K562 (cell line): ENCODE results near the gene RPTOR. TPM values are rescaled to one million over a fixed set of nuclear protein-coding genes. Genes with fewer than 3 reads are reported as not detected.

ENCODE experiments used
- ATAC-seq: fragments of 200-7000 bp; cut with Tn5 transposase; 3 replicates; pipeline ENCODE4 v1.9.1; 2020; ENCODE audit warnings: moderate library complexity
- BruUV-seq: library from RNA; stranded (reverse); fragments of 400-500 nt; replicated peaks from 2 replicates; lab custom pipeline; 2021; lab: Mats Ljungman, UMichigan
- CTCF ChIA-PET: fragments of 300-600 bp; formaldehyde crosslinking; extraction: SDS; loops from one replicate; lab custom pipeline; 2021; ENCODE audit warnings: low intra/inter-chr PET ratio; lab: Yijun Ruan, JAX
- POLR2A ChIA-PET: fragments of 300-600, 350-650 bp; sonication (Branson Sonifier 250); formaldehyde crosslinking; extraction: SDS; loops from one replicate; lab custom pipeline; 2021; ENCODE audit warnings: antibody characterized with exemption, inconsistent platforms; lab: Yijun Ruan, JAX
- DNase-seq, 4 experiments: peaks; one replicate each; pipeline versions ENCODE4 v3.0.0 to v3.0.0-alpha.2; 2011 to 2018; ENCODE audit warnings: low spot score in 3 of 4, mixed read lengths in 3 of 4; ENCODE audit errors: extremely low read depth in 1 of 4
- FAIRE-seq: peaks from 2 replicates; lab custom pipeline; 2011; peaks lifted over from hg19 to GRCh38; lab: Jason Lieb, UNC
- H2AFZ ChIP-seq: 2 replicates; pipeline ENCODE4 v1.6.0; 2011; ENCODE audit warnings: low read depth, low read length, control low read depth, inconsistent platforms
- H3K27ac ChIP-seq: fragments of 200-600 bp; 3 replicates; pipeline ENCODE4 v1.8.0; 2011; ENCODE audit warnings: low read depth, mild to moderate bottlenecking, control low read depth, inconsistent platforms, low read length, moderate library complexity, mixed read lengths; ENCODE audit errors: extremely low read depth
- H3K27me3 ChIP-seq, 2 experiments: fragments of 300-600 bp in 1 of 2; 2 replicates in 1 of 2; 3 replicates in 1 of 2; pipeline versions ENCODE4 v1.6.0 to v1.8.0; 2011; ENCODE audit warnings: inconsistent platforms in 2 of 2, low read length in 2 of 2, mild to moderate bottlenecking in 1 of 2, mixed read lengths in 1 of 2, moderate library complexity in 1 of 2; ENCODE audit not compliant: control insufficient read depth in 2 of 2, insufficient read depth in 2 of 2
- H3K36me3 ChIP-seq: fragments of 300-600 bp; 3 replicates; pipeline ENCODE4 v1.8.0; 2011; ENCODE audit warnings: mild to moderate bottlenecking, low read length, inconsistent platforms; ENCODE audit not compliant: control insufficient read depth, insufficient read depth
- H3K4me1 ChIP-seq, 2 experiments: fragments of 200-600 bp in 1 of 2; replicated peaks in 1 of 2; 2 replicates in 1 of 2; 3 replicates in 1 of 2; pipeline versions ENCODE4 v1.5.1 to v1.8.0; 2011; ENCODE audit warnings: inconsistent platforms in 2 of 2, low read length in 2 of 2, mild to moderate bottlenecking in 1 of 2, mixed read lengths in 1 of 2, moderate library complexity in 1 of 2; ENCODE audit not compliant: control insufficient read depth in 2 of 2, insufficient read depth in 2 of 2
- H3K4me2 ChIP-seq: 2 replicates; pipeline ENCODE4 v1.6.1; 2011; ENCODE audit warnings: low read length, control low read depth, inconsistent platforms, mixed read lengths; ENCODE audit not compliant: insufficient read depth
- H3K4me3 ChIP-seq: fragments of 200-600 bp; sonication (generic), shearing (Covaris generic); 2 replicates; pipeline ENCODE4 v1.5.1; 2016; ENCODE audit warnings: control low read depth, inconsistent platforms
- H3K79me2 ChIP-seq: fragments of 200-600 bp; 3 replicates; pipeline ENCODE4 v1.8.0; 2011; ENCODE audit warnings: low read length, inconsistent platforms; ENCODE audit not compliant: control insufficient read depth, insufficient read depth
- H3K9ac ChIP-seq, 2 experiments: 2 replicates each; pipeline versions ENCODE4 v1.6.0 to v1.6.1; 2011; ENCODE audit warnings: low read depth in 2 of 2, low read length in 2 of 2, control low read depth in 1 of 2, inconsistent platforms in 1 of 2, mild to moderate bottlenecking in 1 of 2, mixed read lengths in 1 of 2; ENCODE audit not compliant: insufficient read depth in 1 of 2
- H3K9me1 ChIP-seq: one replicate; pipeline ENCODE4 v1.6.0; 2011; ENCODE audit warnings: inconsistent platforms, mild to moderate bottlenecking, low read length, moderate library complexity; ENCODE audit not compliant: control insufficient read depth, insufficient read depth
- H3K9me3 ChIP-seq: replicated peaks from 2 replicates; pipeline ENCODE4 v1.5.1; 2011; ENCODE audit warnings: low read depth, low read length, inconsistent platforms; ENCODE audit not compliant: control insufficient read depth, insufficient read depth
- H4K20me1 ChIP-seq: replicated peaks from 2 replicates; pipeline ENCODE4 v1.6.1; 2011; ENCODE audit warnings: low read length, inconsistent platforms, mixed read lengths; ENCODE audit not compliant: control insufficient read depth, insufficient read depth
- BRD4 ChIP-seq: fragments of 200-600 bp; sonication (generic); IDR thresholded peaks from 2 replicates; pipeline ENCODE4 v1.6.1; 2017; ENCODE audit warnings: inconsistent platforms
- DNMT1 ChIP-seq: fragments of 450-650 bp; IDR thresholded peaks from 2 replicates; pipeline ENCODE4 v1.6.1; 2016; ENCODE audit warnings: antibody characterized with exemption, mild to moderate bottlenecking
- FOXJ2 ChIP-seq: fragments of 200-800 bp; sonication (Bioruptor generic); IDR thresholded peaks from 2 replicates; pipeline ENCODE4 v1.6.1; 2016; ENCODE audit warnings: missing genetic modification characterization, missing compliant biosample characterization
- KLF13 ChIP-seq: fragments of 450-650 bp; IDR thresholded peaks from 2 replicates; pipeline ENCODE4 v1.6.1; 2016; ENCODE audit warnings: missing genetic modification characterization, low read depth, mild to moderate bottlenecking, missing compliant biosample characterization, moderate library complexity, borderline replicate concordance
- MCM5 ChIP-seq: fragments of 450-650 bp; IDR thresholded peaks from 2 replicates; pipeline ENCODE4 v1.6.1; 2016; ENCODE audit warnings: low read depth
- MTF1 ChIP-seq: fragments of 250-450 bp; sonication (Bioruptor Pico); IDR thresholded peaks from 2 replicates; pipeline ENCODE4 v1.9.0; 2021; ENCODE audit warnings: moderate library complexity, mild to moderate bottlenecking, inconsistent platforms, borderline replicate concordance
- NFATC3 ChIP-seq: fragments of 450-650 bp; IDR thresholded peaks from 2 replicates; pipeline ENCODE4 v1.6.1; 2017; ENCODE audit warnings: mild to moderate bottlenecking
- NR2C2 ChIP-seq, 2 experiments: fragments of 200-800 bp in 1 of 2; sonication (Bioruptor generic) in 1 of 2; sonication (generic) in 1 of 2; formaldehyde crosslinking in 1 of 2; IDR thresholded peaks; 2 replicates each; pipeline versions ENCODE4 v1.6.1 to v1.8.0; 2016 to 2022; ENCODE audit warnings: mild to moderate bottlenecking in 1 of 2, missing compliant biosample characterization in 1 of 2, missing genetic modification characterization in 1 of 2, missing genetic modification reagents in 1 of 2
- SNIP1 ChIP-seq: fragments of 450-650 bp; IDR thresholded peaks from 2 replicates; pipeline ENCODE4 v1.7.1; 2017; ENCODE audit warnings: low read depth, mild to moderate bottlenecking
- SRSF3 ChIP-seq: fragments of 200-400 bp; formaldehyde crosslinking; IDR thresholded peaks from 2 replicates; pipeline ENCODE4 v1.6.1; 2016; ENCODE audit warnings: mild to moderate bottlenecking, low read length, moderate library complexity; ENCODE audit not compliant: insufficient read depth
- STAT5A ChIP-seq: IDR thresholded peaks from 2 replicates; pipeline ENCODE4 v1.6.1; 2012; ENCODE audit warnings: low read length, inconsistent platforms, borderline replicate concordance
- ZBTB5 ChIP-seq: fragments of 450-650 bp; IDR thresholded peaks from 2 replicates; pipeline ENCODE4 v1.6.1; 2017; ENCODE audit warnings: antibody characterized with exemption
- ZNF436 ChIP-seq: fragments of 250-450, 450-650 bp; sonication (Bioruptor Pico); formaldehyde crosslinking; IDR thresholded peaks from 2 replicates; pipeline ENCODE4 v1.7.0; 2020; ENCODE audit warnings: mild to moderate bottlenecking
- ZNF518B ChIP-seq: fragments of 250-450 bp; sonication (Bioruptor Pico); IDR thresholded peaks from 2 replicates; pipeline ENCODE4 v1.5.0; 2021; ENCODE audit warnings: mild to moderate bottlenecking, moderate library complexity
- ZNF584 ChIP-seq: fragments of 200-800 bp; sonication (Bioruptor generic); IDR thresholded peaks from 2 replicates; pipeline ENCODE4 v1.6.1; 2016; ENCODE audit warnings: low read depth, mild to moderate bottlenecking, missing genetic modification characterization, missing compliant biosample characterization
- ZNF696 ChIP-seq: fragments of 250-450 bp; sonication (Bioruptor Pico); conservative IDR thresholded peaks from 2 replicates; pipeline ENCODE4 v1.4.0; 2020; ENCODE audit warnings: mild to moderate bottlenecking, moderate library complexity
- WGBS: fragments of 100-300 bp; shearing (Covaris generic); methylation state at CpG from one replicate; pipeline ENCODE4 v1.1.6; 2016; ENCODE audit warnings: low coverage, mixed read lengths; ENCODE audit not compliant: insufficient coverage; ENCODE audit errors: missing lambda C conversion rate; 5-methylcytosine and 5-hydroxymethylcytosine counted together
- in situ Hi-C: fragments of 300-500 bp; cut with MboI; formaldehyde crosslinking; loops from 4 replicates; pipeline ENCODE4 v1.15.0; 2018; ENCODE audit warnings: inconsistent platforms, mixed read lengths
- intact Hi-C: fragments of 100-400 bp; cut with micrococcal nuclease; formaldehyde crosslinking; loops from 2 replicates; pipeline ENCODE4 v1.14.2; 2022
- polyA plus RNA-seq, 8 experiments: library from polyadenylated mRNA; depleted of rRNA in 4 of 8; stranded (reverse) in 5 of 8; unstranded in 3 of 8; fragments of >200 nt; fragmentation: Nextera tagmentation in 2 of 8; fragmentation: Illumina TruSeq in 1 of 8; extraction: Ambion mirVana in 2 of 8; extraction: Trizol in 1 of 8; gene quantifications; 2 replicates each; pipeline versions ENCODE4 v1.2.1 to v1.2.3, GENCODE V29; 2011 to 2014; ENCODE audit warnings: inconsistent platforms in 1 of 8, missing spikeins in 1 of 8
- total RNA-seq, 7 experiments: library from RNA; depleted of rRNA in 6 of 7; stranded (reverse); fragments of >200 nt in 6 of 7; fragmentation: Illumina TruSeq in 2 of 7; extraction: Trizol in 2 of 7; gene quantifications; 2 replicates each; pipeline versions ENCODE4 v1.2.1 to v1.2.3, GENCODE V29; 2011 to 2021; ENCODE audit warnings: low replicate concordance in 1 of 7

The RPTOR gene
- total and polyA plus RNA-seq, 9 of the 15 experiments (the other 6 are each of a cell fraction or from before 2014, with no cell fraction given), result 0.24 to 54.1 (median 10.2) TPM

- ChIA-PET CTCF (no interaction called here), POLR2A (interaction anchor here (0.6 to 1.9 kb wide), 3 partner anchors 8 to 255 kb away, joined by 3 to 9 read pairs (median 4); no protein-coding TSS in a partner anchor)
- DNase-seq (no peak), FAIRE-seq (no peak), ATAC-seq (no peak)
- H3K4me1 ChIP-seq, result peaks cover 3 to 24% of the 10 kb centered on the region in 2 experiments; a peak in 4 of 5 replicates
- intact Hi-C loops (no loop called here), in situ Hi-C loops (no loop called here)
- H3K9ac ChIP-seq, result no peak overlapping the region
- H3K4me3 ChIP-seq, result no peak overlapping the region
- WGBS, result 90% methylated on average over 19 of the region's 21 CpGs
- no peaks in the 10 kb centered on the region for H4K20me1 ChIP-seq
- no TSS peak for BruUV-seq
- no peak overlapping the region for H2AFZ ChIP-seq
- H3K9me3 ChIP-seq, result no peaks in the 10 kb centered on the region
- H3K36me3 ChIP-seq, result peaks cover 26% of the 10 kb centered on the region; the same call in 1 of the 3 replicates
- no peaks in the 10 kb centered on the region for H3K9me1 ChIP-seq
- no peak overlapping the region for H3K27ac ChIP-seq
- H3K4me2 ChIP-seq, result no peak overlapping the region
- H3K27me3 ChIP-seq, result no peaks in the 10 kb centered on the region; a peak in 1 of 5 replicates
- no peaks in the 10 kb centered on the region for H3K79me2 ChIP-seq
- TF ChIP-seq ZNF518B (CRISPR knock-in tag), result no peak
- TF ChIP-seq MTF1 (CRISPR knock-in tag), result no peak
- TF ChIP-seq FOXJ2 (tag), result no peak
- TF ChIP-seq DNMT1, result no peak
- TF ChIP-seq ZNF584 (CRISPR knock-in tag), result no peak
- TF ChIP-seq STAT5A, result no peak
- no peak for TF ChIP-seq ZBTB5
- TF ChIP-seq MCM5, result no peak
- no peak for TF ChIP-seq NR2C2 (CRISPR knock-in tag; IDR thresholded peaks at IDR 0.05)
- TF ChIP-seq NR2C2 (tag; IDR thresholded peaks at IDR 0.05), result no peak
- TF ChIP-seq NFATC3, result no peak
- no peak for TF ChIP-seq ZNF696 (CRISPR knock-in tag)
- TF ChIP-seq ZNF436, result no peak
- TF ChIP-seq KLF13 (tag), result no peak
- TF ChIP-seq SRSF3, result no peak
- TF ChIP-seq BRD4, result no peak
- no peak for TF ChIP-seq SNIP1
Measured at GRCh38 chr17:80848449-80849102, 303.9 kb downstream of the RPTOR start.
